ENCODE measurements around the gene ZNF219.

ZNF219 gene

DNA sequence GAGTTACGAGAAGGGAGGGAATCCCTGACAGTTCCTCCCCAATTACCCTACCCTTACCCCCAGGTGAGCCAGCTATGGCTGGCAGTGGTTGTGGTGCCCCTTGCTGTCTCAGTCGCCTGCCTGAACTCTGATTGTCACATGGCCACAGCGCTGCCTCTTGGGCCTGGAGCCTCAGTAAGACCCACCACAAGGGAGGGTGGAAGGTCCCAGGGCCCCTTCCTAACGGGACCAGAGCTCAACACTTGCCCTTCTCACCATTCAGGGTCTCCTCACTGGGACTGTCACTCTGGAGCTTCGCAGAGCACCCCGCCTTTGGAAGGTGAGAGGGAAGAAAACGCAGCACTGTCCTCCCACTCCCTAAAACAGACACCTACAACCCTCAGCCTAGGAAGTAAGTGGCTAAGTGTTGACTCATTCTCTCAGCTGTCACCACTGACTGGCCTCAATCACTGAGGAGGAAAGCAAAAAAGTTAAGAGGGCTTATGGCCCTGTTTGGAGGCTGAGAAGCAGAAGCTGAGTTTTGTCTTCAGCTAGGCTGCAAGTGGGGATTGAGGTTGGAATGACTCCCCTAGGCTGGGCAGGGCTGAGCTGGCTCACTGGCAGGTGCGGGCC, 3.5 kb upstream of the ZNF219 start:
- DNase-seq (ENCODE audit: low read depth), result no peak

- DNase-seq (ENCODE audit: low read depth), result no peak
Measured at GRCh38 chr14:21100931-21101330, 2.5 kb upstream of the ZNF219 start, which contains the start of gene TMEM253. Gene TMEM253 (plus strand): TSS chr14:21101066. CDS start chr14:21101344, 278 bp downstream.

DNA sequence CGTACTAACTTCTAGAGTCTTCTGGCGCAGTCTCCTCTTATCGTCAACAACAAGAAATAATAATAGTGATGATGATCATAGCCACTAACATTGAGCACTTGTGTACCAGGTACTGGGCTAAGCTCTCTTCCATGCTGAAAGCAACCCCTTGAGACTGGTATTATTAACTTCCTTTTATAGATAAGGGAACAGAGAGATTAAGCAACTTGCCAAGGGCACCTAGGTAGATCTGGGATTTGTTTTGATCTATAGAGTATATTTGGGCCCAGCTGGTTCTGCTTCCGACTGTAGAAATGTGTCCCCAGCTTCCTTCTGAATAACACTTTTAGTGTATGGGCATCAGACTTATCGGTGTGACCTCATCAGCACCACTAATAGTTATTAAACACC, 1.1 kb upstream of the ZNF219 start:
- DNase-seq (ENCODE audit: low read depth), result no peak

DNA sequence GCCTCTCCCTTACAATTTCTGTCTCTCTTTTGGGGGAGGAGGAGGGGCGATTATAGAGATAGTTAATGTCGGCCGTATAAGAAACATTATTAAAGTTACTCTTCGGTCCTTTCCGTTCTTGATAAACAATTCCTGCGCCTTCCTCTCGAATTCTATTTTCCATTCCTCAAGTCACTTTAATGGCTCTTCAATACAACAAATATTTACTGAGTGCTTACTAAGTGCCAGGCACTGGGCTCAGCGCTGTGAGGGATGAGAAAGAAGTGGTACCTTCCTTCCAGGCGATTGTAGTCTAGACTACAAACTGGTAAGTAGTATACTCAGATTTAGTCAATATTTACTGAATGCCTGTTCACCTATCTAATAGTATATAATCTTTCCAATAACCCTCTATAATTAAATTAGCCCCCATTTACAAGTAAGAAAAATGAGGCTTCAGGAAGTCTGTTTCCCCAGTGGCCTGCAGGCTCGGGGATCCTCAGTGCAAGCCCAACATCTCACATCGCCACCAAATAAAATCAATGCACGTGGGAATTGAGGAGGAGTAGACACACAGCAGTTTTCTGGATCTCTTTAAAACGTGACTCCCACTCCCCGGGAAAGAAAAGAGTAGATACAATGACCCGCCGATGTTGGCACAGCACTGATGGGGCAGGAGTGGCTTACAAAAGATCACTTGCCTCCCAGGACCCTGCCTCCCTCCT, 589 bp upstream of the ZNF219 start:
- no peak for DNase-seq (ENCODE audit: low read depth)

DNA sequence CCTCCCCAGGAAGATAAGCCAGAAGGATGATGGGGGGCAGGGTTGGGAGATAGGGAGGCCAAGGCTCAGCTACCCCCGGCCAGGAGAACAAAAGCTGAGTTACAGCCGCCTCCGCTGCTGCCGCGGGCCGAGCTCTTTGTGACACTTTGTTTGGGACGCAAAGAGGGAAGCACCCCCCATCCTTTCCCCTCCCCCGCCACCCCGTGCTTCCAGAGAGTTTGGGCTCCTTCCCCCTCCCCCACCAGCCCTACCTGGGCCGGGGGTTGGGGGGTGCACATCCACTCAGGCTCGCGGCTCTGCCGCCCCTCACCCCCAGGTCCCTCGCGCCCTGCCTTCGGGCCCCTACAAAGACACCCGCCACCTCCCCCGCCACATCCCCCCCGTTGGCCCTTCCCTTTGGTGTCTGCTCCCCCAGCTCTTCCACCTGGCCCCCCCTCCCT, 799 bp downstream of the ZNF219 start:
- no peak for DNase-seq (ENCODE audit: low read depth)

- DNase-seq (ENCODE audit: low read depth), result no peak
Measured at GRCh38 chr14:21096978-21097635, 1.3 kb downstream of the ZNF219 start.

DNA sequence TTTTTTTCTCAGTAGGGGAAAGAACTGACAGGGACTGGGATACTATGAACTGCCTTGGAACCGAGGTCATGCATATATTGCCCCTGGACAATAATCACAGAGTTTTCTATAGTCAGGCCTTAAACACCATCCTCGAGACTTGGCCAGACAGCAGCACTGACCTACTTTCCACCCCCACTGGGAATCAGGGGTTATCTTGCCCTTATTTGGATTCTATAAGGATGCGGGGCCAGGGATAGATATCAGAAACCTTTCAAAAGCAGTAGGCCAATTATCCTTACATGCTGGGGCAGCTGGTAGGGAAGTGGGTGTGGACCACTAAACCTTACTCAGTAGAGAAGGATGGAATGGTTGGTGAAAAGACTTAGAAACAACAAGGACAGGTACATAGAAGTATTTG, 2.0 kb downstream of the ZNF219 start:
- no peak for DNase-seq (ENCODE audit: low read depth)

- no peak for DNase-seq (ENCODE audit: low read depth)
Measured at GRCh38 chr14:21095430-21096205, 2.8 kb downstream of the ZNF219 start.

- no peak for DNase-seq (ENCODE audit: low read depth)
Measured at GRCh38 chr14:21093769-21094681, 4.4 kb downstream of the ZNF219 start.

GRCh38 chr14:21093018-21093417, 5.4 kb downstream of the ZNF219 start:
- DNase-seq (ENCODE audit: low read depth), result no peak

DNA sequence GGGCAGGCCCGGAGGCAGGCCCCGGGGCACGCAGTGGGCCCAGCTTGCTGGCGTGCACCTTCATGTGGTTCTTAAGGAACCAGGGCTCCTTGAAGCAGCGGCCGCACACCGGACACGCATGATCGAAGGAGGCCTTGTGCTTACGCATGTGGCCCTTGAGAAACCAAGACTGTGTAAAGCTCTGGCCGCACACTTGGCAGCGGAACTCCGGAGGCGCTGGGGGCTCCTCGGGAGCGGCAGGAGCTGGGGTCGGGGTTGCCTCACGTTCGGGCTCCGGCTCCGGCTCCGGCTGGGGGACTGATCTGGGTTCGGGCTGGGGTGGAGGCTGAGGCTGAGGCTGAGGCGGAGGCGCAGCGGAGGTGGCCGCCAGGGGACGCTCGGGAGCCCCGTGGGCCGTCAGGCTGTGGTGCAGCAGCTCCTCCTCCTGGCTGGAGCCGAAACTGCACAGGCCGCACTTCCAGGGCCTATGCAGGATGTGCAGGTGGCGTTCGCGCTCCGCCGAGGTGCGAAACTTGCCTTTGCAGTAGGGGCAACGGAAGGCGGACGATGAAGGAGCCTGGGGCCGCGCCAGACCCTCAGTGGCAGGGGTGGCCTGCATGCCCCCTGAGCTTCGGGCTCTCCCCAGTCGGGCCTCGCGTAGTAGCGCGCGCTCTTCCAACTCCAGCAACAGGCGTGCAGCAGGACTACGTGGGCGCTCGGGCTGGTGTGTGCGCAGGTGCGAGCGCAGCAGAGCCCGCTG, 6.0 kb downstream of the ZNF219 start:
- no peak for DNase-seq (ENCODE audit: low read depth)

DNA sequence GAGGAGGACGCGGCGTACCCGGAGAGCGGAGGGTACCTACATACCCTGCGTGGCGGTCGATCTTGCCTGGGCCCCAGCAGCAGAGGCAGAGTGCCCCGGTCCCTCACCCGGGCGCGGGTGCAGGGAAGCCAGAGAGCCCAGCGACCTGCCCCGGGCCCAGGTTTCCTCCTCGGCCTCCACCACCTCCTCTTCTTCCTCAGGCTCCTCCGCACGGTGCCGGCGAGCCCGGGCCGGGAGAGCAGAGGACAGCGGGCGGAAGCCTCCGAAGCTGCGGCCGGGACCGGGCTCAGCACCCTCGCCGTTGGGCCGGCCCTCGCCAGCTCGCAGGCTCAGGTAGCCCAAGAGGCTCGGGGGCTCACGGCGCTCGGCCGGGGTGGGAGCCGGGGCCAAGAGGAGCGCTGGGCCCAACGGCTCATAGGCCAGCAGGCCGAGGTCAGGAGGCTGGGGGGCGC, 6.6 kb downstream of the ZNF219 start:
- no peak for DNase-seq (ENCODE audit: low read depth)

DNA sequence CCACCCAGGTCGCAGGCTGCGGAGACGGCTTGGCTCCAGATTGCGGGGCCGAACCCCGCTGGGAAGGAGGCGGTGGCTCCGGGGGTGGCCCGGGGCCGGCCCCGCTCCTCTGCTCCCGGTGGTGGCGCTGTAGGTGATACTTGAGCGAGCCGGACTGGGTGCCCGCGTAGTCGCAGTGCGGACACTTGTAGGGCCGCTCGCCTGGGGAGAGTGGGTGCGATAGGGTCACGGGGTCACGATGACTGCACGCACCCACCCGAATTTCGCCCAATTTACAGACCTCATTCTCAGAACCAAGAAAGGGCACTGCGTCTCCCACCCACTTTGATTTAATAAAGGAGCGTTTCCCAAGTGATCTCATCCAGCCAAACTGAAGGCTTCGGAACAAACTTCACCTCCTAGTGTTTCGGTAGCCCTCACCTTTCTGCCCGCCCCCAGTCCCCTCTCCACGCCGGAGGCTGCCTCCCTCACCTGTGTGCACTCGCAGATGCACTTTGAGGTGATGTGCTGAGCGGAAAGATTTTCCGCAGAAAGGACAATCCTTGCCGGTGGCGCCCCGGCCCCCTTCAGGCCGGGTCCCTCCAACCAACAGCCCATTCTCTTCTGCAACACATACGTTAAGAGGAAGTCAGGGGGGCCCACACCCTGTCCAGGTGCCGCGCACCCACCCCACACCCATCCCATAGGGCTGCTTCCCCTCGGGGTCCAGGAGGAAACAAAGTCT, 7.4 kb downstream of the ZNF219 start:
- DNase-seq (ENCODE audit: low read depth), result no peak

GRCh38 chr14:21090194-21090939, 8.1 kb downstream of the ZNF219 start:
- DNase-seq (ENCODE audit: low read depth), result no peak

DNA sequence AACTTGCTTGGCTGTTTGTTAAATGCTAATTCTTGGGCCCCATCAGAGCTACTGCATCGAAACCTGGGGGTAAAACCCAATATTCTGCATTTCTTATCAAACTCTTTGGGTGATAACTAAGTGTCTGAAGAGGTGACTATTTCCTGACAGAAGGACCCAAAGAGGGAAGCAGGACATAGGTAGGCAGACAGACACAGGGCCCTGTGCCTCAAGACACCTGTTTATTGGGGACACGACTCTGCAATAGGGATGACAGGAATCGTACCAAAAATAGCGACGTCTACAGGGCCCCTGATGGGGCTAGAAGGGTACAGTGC, 8.6 kb downstream of the ZNF219 start:
- no peak for DNase-seq (ENCODE audit: low read depth)

DNA sequence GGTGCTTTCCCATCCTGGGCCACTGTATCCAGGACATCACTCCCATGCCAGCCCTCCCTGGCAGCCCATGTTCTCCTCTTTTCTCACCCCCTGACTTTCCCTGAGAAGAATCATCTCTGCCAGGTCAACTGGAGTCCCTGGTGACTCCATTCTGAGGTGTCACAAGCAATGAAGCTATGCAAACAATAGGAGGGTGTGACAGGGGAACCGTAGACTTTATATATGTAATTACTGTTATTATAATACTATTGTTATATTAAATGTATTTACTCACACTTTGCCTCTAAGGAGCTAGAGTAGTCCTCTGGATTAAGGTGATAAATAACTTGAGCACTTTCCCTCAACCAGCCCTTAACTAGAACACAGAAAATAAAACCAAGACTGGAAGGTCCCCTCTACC, 9.2 kb downstream of the ZNF219 start:
- DNase-seq (ENCODE audit: low read depth), result no peak

DNA sequence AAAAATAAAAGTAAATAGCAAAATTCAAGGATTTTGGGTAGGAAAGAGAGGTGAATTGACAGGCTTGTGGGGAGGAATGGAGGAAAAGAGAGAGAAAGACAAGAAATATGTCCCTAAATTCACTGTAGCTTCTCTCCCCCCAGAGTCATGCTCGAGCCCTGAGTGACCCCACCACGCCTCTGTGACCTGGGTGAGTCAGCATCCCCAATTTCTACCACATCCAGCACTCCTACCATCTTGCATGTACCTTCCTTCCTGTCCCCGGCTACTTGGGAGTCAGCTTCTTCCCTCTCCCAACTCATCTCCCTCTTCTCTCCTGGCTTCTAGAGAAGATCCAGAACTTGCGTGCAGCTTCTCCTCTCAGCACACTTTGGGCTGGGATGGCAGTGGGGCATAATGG, 9.8 kb downstream of the ZNF219 start:
- DNase-seq (ENCODE audit: low read depth), result no peak

DNA sequence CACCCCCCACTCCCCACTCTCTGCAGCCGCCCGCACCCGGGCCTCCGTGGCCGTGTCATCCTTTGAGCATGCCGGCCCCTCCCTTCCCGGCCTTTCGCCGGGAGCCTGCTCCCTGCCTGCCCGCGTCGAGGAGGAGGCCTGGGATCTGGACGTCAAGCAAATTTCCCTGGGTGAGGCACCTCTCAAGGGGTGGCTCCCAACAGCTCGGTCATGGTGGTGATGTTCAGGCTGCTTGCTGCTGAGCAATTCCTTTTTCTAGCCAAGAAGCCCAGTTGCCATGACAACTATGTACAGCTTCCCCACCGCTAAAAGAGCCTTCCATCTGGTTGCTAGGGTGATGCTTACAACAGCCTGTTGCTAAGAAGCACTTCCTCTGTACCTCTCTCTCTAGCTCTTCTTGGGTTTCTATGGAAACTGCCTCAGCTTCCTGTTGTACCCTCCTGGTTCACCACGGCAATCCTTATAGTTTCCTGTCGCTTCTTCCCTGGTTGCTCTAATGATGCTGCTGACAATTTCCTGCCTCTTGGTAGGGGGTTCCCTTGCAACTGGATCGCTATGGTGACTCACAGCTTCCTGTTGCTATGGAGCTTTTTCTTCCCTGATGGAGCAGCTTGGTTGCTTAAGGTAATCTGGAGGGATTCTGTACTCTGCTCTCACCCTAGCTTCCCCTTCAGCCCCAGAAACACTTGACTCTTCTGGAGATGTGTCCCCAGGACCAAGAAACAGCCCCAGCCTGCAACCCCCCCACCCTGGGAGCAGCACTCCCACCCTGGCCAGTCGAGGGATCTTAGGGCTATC, 11.0 kb downstream of the ZNF219 start:
- DNase-seq (ENCODE audit: low read depth), result no peak

DNA sequence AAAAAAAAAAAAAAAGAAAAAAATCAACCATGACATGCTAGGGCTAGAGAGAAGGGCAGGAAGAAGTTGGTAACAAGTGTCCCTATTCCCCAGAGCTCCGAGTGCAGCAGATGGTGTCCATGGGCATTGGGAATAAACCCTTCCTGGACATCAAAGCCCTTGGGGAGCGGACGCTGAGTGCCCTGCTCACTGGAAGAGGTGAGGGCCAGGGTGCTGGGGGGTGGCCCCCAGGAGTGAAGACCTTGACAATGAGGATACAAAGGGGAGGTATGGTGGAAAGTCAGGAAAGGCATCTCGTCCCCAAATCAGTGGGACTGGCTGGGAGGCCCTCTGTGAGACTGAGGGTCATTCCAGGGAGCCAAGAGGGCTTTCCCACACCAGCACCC, 11.6 kb downstream of the ZNF219 start:
- no peak for DNase-seq (ENCODE audit: low read depth)
